ENCODE results near the gene HYAL3.

DNA sequence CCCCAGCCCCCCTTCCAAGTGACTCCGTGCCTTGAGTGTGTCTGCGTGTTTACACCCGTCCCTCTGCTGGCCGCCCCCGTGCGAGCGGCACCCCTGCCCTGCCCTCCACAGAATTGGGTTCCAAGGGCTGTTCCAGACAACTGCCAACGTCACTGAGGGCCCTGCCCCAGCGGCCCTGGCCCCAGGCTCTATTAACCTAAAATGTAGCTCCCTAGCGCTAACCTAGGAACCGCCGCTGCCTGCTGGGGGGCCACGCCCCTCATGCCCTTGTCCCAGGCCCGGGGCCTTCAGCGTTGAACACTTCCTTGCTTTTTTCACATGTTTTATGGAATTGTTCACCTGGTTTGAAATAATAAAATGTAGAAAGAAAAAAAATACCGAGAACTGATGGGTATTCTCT is 40.2 kb downstream of the HYAL3 start:
- TF ChIP-seq, protein P1, sequence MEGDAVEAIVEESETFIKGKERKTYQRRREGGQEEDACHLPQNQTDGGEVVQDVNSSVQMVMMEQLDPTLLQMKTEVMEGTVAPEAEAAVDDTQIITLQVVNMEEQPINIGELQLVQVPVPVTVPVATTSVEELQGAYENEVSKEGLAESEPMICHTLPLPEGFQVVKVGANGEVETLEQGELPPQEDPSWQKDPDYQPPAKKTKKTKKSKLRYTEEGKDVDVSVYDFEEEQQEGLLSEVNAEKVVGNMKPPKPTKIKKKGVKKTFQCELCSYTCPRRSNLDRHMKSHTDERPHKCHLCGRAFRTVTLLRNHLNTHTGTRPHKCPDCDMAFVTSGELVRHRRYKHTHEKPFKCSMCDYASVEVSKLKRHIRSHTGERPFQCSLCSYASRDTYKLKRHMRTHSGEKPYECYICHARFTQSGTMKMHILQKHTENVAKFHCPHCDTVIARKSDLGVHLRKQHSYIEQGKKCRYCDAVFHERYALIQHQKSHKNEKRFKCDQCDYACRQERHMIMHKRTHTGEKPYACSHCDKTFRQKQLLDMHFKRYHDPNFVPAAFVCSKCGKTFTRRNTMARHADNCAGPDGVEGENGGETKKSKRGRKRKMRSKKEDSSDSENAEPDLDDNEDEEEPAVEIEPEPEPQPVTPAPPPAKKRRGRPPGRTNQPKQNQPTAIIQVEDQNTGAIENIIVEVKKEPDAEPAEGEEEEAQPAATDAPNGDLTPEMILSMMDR (IDR thresholded peaks at IDR 0.05) = no peak
- TF ChIP-seq CREM (CRISPR knock-in tag; IDR thresholded peaks at IDR 0.05) = no peak
- no peak for TF ChIP-seq NFYB (CRISPR knock-in tag; conservative IDR thresholded peaks at IDR 0.05; ENCODE audit: low read depth)
- TF ChIP-seq ATF1 (CRISPR knock-in tag; IDR thresholded peaks at IDR 0.05) = no peak
